NCI-H2029 (cell line): ENCODE measurements around the gene OSBPL9.
"Not testable (repeated sequence)": the region's sequence is repeated elsewhere in the genome, so short reads cannot be mapped to it uniquely, and the experiment has no call there.

Source experiments
- DNase-seq: peaks from one replicate; lab custom pipeline; 2025; lab: John Stamatoyannopoulos, UW

Gene OSBPL9

GRCh38 chr1:51712590-51712989, 95.7 kb downstream of the OSBPL9 start:
- DNase-seq = no peak

GRCh38 chr1:51714374-51715019, 97.6 kb downstream of the OSBPL9 start:
- no peak for DNase-seq

- DNase-seq = no peak
Measured at GRCh38 chr1:51715369-51715768, 98.5 kb downstream of the OSBPL9 start.

- DNase-seq = no peak
Measured at GRCh38 chr1:51716746-51717145, 99.9 kb downstream of the OSBPL9 start.

GRCh38 chr1:51717842-51718241, 101.0 kb downstream of the OSBPL9 start:
- no peak for DNase-seq

GRCh38 chr1:51719146-51719545, 102.3 kb downstream of the OSBPL9 start:
- DNase-seq = no peak

GRCh38 chr1:51724797-51725196, 107.9 kb downstream of the OSBPL9 start:
- no peak for DNase-seq

- no peak for DNase-seq
Measured at GRCh38 chr1:51726051-51726450, 109.2 kb downstream of the OSBPL9 start.

- DNase-seq = no peak
Measured at GRCh38 chr1:51726544-51727225, 109.8 kb downstream of the OSBPL9 start.

- DNase-seq = no peak
Measured at GRCh38 chr1:51727366-51727765, 110.5 kb downstream of the OSBPL9 start.

- no peak for DNase-seq
Measured at GRCh38 chr1:51728611-51729155, 111.8 kb downstream of the OSBPL9 start.

- DNase-seq = peak; percentile 98
Measured at GRCh38 chr1:51729156-51729823, 112.4 kb downstream of the OSBPL9 start.

GRCh38 chr1:51729824-51730301, 113.0 kb downstream of the OSBPL9 start:
- DNase-seq = no peak

GRCh38 chr1:51731998-51732397, 115.1 kb downstream of the OSBPL9 start:
- no peak for DNase-seq

GRCh38 chr1:51732701-51733425, 116.0 kb downstream of the OSBPL9 start:
- DNase-seq = no peak

- DNase-seq = not testable (repeated sequence)
Measured at GRCh38 chr1:51733426-51733774, 116.5 kb downstream of the OSBPL9 start.

- no peak for DNase-seq
Measured at GRCh38 chr1:51733793-51734522, 117.1 kb downstream of the OSBPL9 start.

- DNase-seq = no peak
Measured at GRCh38 chr1:51734896-51735745, 118.2 kb downstream of the OSBPL9 start.

- DNase-seq = no peak
Measured at GRCh38 chr1:51735746-51736254, 118.9 kb downstream of the OSBPL9 start.

GRCh38 chr1:51736702-51737101, 119.8 kb downstream of the OSBPL9 start:
- DNase-seq = no peak
